ENCODE data around the gene PAM. TPM values are rescaled to one million over a fixed set of nuclear protein-coding genes. Genes with fewer than 3 reads are reported as not detected.
A peak's percentile ranks its signal among the peaks of the same experiment; 100 is the strongest.

The PAM gene
- total and polyA plus RNA-seq, 11 donors: 569 to 1,548 (median 1,087) TPM

GRCh38 chr5:102813740-102814139 is 58.6 kb downstream of the PAM start:
- no peak for ATAC-seq
- WGBS, 4 donors: 0 to 48% (median 21%) methylated on average over 1 of the region's 1 CpG
- H3K4me3 ChIP-seq: no peak overlapping the region
- H3K36me3 ChIP-seq: no peaks in the 10 kb centered on the region
- intact Hi-C loops (cut with DNase I): no loop called here
- DNase-seq: no peak
- TF ChIP-seq POLR2A (IDR thresholded peaks at IDR 0.05): no peak
- TF ChIP-seq CTCF (IDR thresholded peaks at IDR 0.05): no peak
- H3K27ac ChIP-seq: no peak overlapping the region
- H3K9me3 ChIP-seq: no peaks in the 10 kb centered on the region
- no peaks in the 10 kb centered on the region for H3K27me3 ChIP-seq
- peaks cover 0 to 47% (median 25%) of the 10 kb centered on the region in 12 donors for H3K4me1 ChIP-seq

- ATAC-seq: no peak
- H3K4me1 ChIP-seq: peaks cover 0 to 48% (median 27%) of the 10 kb centered on the region in 12 donors
- intact Hi-C loops (cut with DNase I): no loop called here
- H3K27me3 ChIP-seq: no peaks in the 10 kb centered on the region
- TF ChIP-seq CTCF (IDR thresholded peaks at IDR 0.05): no peak
- TF ChIP-seq POLR2A (IDR thresholded peaks at IDR 0.05): no peak
- H3K36me3 ChIP-seq: no peaks in the 10 kb centered on the region
- no peak for DNase-seq
- H3K27ac ChIP-seq: no peak overlapping the region
- H3K9me3 ChIP-seq: no peaks in the 10 kb centered on the region
- H3K4me3 ChIP-seq: no peak overlapping the region
- 54 to 66% (median 59%) methylated on average over 4 of the region's 4 CpGs for WGBS, 4 donors
Observed at GRCh38 chr5:102815084-102815483, 60.0 kb downstream of the PAM start.

- no peaks in the 10 kb centered on the region for H3K36me3 ChIP-seq
- H3K4me1 ChIP-seq: peaks cover 0 to 48% (median 27%) of the 10 kb centered on the region in 12 donors
- H3K27me3 ChIP-seq: no peaks in the 10 kb centered on the region
- ATAC-seq (no peak), DNase-seq (no peak)
- H3K4me3 ChIP-seq: no peak overlapping the region
- TF ChIP-seq POLR2A (IDR thresholded peaks at IDR 0.05) (no peak), CTCF (IDR thresholded peaks at IDR 0.05) (no peak)
- H3K27ac ChIP-seq: no peak overlapping the region
- intact Hi-C loops (cut with DNase I): no loop called here
- H3K9me3 ChIP-seq: no peaks in the 10 kb centered on the region
- 63 to 65% (median 65%) methylated on average over 3 of the region's 3 CpGs for WGBS, 4 donors
Observed at GRCh38 chr5:102815540-102816332, 60.6 kb downstream of the PAM start.

GRCh38 chr5:102818345-102818744 is 63.2 kb downstream of the PAM start:
- no peak for DNase-seq
- intact Hi-C loops (cut with DNase I): no loop called here
- no peaks in the 10 kb centered on the region for H3K36me3 ChIP-seq
- H3K9me3 ChIP-seq: no peaks in the 10 kb centered on the region
- no peaks in the 10 kb centered on the region for H3K27me3 ChIP-seq
- peak in 1 of 4 donors; percentile 49 for ATAC-seq
- H3K4me1 ChIP-seq: peaks cover 0 to 43% (median 19%) of the 10 kb centered on the region in 12 donors
- no peak overlapping the region for H3K27ac ChIP-seq
- 41 to 71% (median 52%) methylated on average over 1 of the region's 1 CpG for WGBS, 4 donors
- no peak overlapping the region for H3K4me3 ChIP-seq
- no peak for TF ChIP-seq CTCF (IDR thresholded peaks at IDR 0.05)

Measured in heart left ventricle (tissue), 16 donors.